HG02759 (cell line): ENCODE data around the gene GASK1A.
"Not testable (repeated sequence)": the region's sequence is repeated elsewhere in the genome, so short reads cannot be mapped to it uniquely, and the experiment has no call there.

Experiments
- ATAC-seq: cut with Tn5 transposase; IDR thresholded peaks from one replicate; pipeline ENCODE4 v1.9.1; 2021; ENCODE audit warnings: mild to moderate bottlenecking, moderate library complexity; ENCODE audit not compliant: unreplicated experiment

GASK1A gene

GRCh38 chr3:42979044-42979972, at the start of gene GASK1A:
TSS of gene GASK1A (plus strand) at chr3:42979311. CDS start at chr3:42979643, 332 bp downstream.
- ATAC-seq: peak; percentile 42

GRCh38 chr3:42934111-42934510, 45.0 kb upstream of the GASK1A start:
- ATAC-seq: no peak

GRCh38 chr3:42934910-42935309, 44.2 kb upstream of the GASK1A start:
- no peak for ATAC-seq

- ATAC-seq: no peak
Observed at GRCh38 chr3:42935472-42935871, 43.6 kb upstream of the GASK1A start.

- no peak for ATAC-seq
Observed at GRCh38 chr3:42936157-42936981, 42.7 kb upstream of the GASK1A start.

GRCh38 chr3:42937334-42937733, 41.8 kb upstream of the GASK1A start:
- no peak for ATAC-seq

- no peak for ATAC-seq
Observed at GRCh38 chr3:42942693-42943092, 36.4 kb upstream of the GASK1A start.

GRCh38 chr3:42946050-42946449, 33.1 kb upstream of the GASK1A start:
- no peak for ATAC-seq

- ATAC-seq: no peak
Observed at GRCh38 chr3:42957573-42957972, 21.5 kb upstream of the GASK1A start.

- no peak for ATAC-seq
Observed at GRCh38 chr3:42960282-42960681, 18.8 kb upstream of the GASK1A start.

GRCh38 chr3:42960786-42961185, 18.3 kb upstream of the GASK1A start:
- no peak for ATAC-seq

GRCh38 chr3:42961633-42962032, 17.5 kb upstream of the GASK1A start:
- ATAC-seq: no peak

- no peak for ATAC-seq
Observed at GRCh38 chr3:42963269-42963668, 15.8 kb upstream of the GASK1A start.

- no peak for ATAC-seq
Observed at GRCh38 chr3:42964266-42964665, 14.8 kb upstream of the GASK1A start.

GRCh38 chr3:42970557-42970956, 8.6 kb upstream of the GASK1A start:
- ATAC-seq: no peak

- ATAC-seq: no peak
Observed at GRCh38 chr3:42970976-42971772, 7.9 kb upstream of the GASK1A start.

GRCh38 chr3:42974906-42975305, 4.2 kb upstream of the GASK1A start:
- ATAC-seq: not testable (repeated sequence)

- no peak for ATAC-seq
Observed at GRCh38 chr3:42975456-42975855, 3.7 kb upstream of the GASK1A start.

GRCh38 chr3:42975955-42976354, 3.2 kb upstream of the GASK1A start:
- no peak for ATAC-seq

GRCh38 chr3:42980209-42980608, 1.1 kb downstream of the GASK1A start:
- no peak for ATAC-seq

- ATAC-seq: no peak
Observed at GRCh38 chr3:42980909-42981308, 1.8 kb downstream of the GASK1A start.
